Stimulated activated CD8-positive, alpha-beta memory T cell treated with anti-CD3 and anti-CD28 coated beads, Interleukin-12 subunit alpha, Interleukin-12 subunit beta, amount 100 ng/mL, for 24 hours (primary cell): ENCODE data around the gene TTC29.
A peak's percentile ranks its signal among the peaks of the same experiment; 100 is the strongest.

Source experiments
- DNase-seq: peaks from one replicate; pipeline ENCODE4 v3.0.0-alpha.2; 2020; ENCODE audit errors: extremely low read depth

TTC29 gene, protein sequence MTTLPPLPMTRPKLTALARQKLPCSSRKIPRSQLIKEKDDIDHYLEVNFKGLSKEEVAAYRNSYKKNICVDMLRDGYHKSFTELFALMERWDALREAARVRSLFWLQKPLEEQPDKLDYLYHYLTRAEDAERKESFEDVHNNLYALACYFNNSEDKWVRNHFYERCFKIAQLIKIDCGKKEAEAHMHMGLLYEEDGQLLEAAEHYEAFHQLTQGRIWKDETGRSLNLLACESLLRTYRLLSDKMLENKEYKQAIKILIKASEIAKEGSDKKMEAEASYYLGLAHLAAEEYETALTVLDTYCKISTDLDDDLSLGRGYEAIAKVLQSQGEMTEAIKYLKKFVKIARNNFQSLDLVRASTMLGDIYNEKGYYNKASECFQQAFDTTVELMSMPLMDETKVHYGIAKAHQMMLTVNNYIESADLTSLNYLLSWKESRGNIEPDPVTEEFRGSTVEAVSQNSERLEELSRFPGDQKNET

DNA sequence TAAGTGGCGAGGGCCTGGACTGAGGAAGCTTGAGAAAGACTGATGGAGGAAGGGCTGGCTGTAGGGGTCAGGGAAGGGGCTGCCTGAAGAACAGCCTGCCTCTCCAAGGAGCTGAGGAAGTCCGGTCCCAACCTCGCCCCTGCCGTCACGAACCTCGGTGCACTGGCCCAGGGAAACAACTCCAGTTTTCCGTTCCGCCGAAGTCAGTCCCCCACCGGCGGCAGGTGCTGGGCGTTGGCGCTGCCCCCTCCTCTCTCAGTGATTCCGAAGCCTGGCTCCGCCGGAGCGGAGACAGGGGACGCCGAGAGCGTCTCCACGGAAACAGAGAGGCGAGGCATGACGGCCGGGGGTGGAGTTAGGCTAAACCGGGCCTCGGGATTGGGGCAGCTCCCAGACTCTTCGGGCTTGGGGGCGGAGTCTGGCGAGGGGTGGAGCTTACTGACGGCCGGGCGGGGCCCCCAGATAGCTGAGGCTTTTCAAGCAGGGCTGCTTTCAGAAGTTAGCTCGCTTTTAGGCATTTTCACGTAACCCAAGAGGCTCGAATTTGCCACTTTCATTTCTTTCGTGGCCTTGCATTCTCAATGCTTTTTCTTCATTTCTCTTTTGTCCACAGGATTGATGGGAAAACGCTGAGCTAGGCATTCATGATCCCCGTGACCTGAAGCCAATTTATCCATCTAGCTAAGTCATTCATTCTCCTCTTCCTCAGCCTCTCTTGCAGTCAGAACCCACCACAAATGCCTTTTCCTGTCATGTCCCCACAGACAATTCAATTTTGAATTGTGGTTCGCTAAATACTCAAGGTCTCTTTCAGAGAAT is at the start of gene TTC29:
Gene TTC29 (minus strand): TSS at position 309 of the 819 bp plus-strand sequence. CDS start 5,969 bp downstream, outside the sequence.
- peak; percentile 64 for DNase-seq

- DNase-seq, result no peak
These were observed 36.0 kb upstream of the TTC29 start for GRCh38 chr4:146981651-146982050.

DNA sequence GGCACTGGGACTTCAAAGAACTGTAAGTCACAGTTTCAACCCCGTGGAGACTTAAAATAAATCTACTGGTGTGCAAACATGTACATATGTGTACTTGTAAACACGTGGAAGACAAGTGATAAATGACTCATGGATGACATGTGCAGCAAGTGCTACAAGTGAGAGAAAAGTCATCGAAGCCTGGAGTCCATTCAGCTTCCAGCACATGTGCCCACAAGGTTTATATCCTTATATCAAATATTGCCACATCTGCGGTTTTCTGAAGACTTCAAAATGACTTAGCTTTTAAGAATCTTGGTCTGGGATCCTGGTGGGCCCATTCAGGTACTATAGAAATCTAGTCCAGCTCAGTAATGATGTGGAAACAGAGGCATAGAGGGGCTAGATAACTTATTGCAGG is 33.0 kb upstream of the TTC29 start:
- no peak for DNase-seq

GRCh38 chr4:146976145-146976544 is 30.5 kb upstream of the TTC29 start:
- DNase-seq, result no peak

- no peak for DNase-seq
These were observed 29.9 kb upstream of the TTC29 start for GRCh38 chr4:146975527-146975926.

DNA sequence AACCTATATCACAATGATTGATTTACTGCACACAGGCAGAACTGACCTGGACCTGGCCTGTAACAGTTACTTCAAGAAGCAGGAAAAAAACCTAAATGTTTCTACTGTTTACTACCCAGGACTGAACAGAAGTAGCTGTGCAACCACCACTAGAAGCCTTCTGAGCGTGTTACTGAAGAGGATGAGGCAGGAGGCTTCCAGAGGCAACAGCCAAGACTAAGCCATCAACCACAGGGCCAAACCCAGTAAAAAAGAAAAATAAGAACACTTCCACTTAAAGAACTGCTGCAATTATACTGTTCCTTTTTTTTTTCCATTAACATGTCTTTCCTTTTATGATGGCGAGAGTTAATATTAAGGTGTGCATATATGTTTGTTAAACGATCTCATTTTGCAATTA is 29.4 kb upstream of the TTC29 start:
- DNase-seq, result no peak

GRCh38 chr4:146972036-146972435 is 26.4 kb upstream of the TTC29 start:
- DNase-seq, result no peak

DNA sequence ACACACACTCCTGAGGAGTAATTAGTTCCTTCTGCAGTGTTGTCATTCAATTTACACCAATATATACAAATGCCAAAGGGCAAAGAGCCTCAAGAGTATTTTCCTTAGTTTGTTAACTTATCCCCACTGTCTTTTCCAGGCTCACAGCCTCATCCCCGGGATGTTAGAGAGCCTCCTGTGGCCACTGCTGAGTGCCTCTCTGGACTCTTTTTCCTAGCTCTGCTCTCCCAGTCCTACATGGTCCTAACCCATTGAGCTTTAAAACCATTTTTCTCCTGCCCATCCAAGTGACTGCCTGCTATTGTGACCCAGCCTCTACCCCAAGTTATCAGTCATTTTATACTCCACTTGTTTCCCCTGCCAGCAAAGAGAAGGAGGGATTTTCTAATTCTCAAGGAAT is 23.5 kb upstream of the TTC29 start:
- no peak for DNase-seq

DNA sequence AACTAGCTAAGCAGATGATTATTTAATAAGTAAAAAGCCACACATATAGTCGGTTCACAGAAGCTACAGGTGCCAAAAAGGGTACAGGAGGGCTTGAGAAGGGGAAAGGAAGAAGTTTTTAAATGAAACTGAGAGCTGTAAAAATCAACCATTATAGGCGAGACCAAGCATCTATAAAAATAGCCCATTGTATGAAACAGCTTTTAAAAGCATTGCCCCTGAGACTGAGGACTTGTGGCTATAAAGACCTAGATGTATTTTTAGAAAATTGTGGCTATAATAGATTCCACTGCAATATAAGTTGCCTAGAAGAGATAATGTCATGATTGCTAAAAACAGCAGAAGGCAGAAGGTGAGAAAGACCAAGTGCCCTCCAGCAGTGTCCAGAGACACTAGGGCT is 15.0 kb upstream of the TTC29 start:
- DNase-seq, result no peak

DNA sequence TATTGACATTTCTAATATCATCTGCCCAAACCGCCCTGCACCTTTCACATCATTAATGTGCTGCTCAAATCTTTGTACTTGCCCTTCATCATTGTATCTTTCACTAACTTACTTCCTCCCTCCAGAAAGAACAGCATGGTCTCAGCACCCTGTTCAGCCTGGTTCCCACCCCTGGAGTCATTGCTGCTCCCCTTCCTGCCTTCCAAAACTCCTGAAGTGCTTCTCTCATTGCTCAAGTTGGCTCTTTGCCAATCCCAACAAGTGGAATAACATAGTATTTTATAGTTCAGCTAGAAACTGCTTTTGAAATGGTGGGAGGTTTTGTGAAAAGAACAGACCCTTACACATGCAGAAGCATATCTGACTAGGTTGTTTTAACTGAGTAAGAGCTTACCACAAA is 14.0 kb upstream of the TTC29 start:
- no peak for DNase-seq

GRCh38 chr4:146957237-146957636 is 11.6 kb upstream of the TTC29 start:
- DNase-seq, result no peak

GRCh38 chr4:146952896-146953295 is 7.2 kb upstream of the TTC29 start:
- DNase-seq, result no peak

GRCh38 chr4:146949559-146949958 is 3.9 kb upstream of the TTC29 start:
- DNase-seq, result no peak

- no peak for DNase-seq
These were observed 1.8 kb downstream of the TTC29 start for GRCh38 chr4:146943691-146944375.

DNA sequence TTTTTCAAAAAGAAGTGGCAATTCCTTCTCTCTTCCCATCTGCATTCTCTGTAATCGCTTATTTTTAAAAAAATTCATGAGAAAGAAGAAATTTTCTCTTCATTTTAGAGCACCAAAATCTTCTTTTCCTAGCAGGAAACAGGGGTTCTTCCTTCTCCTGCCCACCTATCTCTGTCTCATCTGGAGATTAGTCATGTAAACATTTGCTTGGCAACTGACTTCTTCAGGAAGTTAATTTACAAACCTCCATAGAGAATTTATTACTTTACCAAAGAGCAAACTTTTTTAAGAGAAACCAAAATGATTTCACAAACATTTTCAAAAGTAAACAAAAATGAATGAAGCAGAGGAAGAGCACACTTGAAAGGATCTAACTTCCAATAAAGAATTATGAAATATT is 13.5 kb downstream of the TTC29 start:
- DNase-seq, result no peak

- no peak for DNase-seq
These were observed 15.0 kb downstream of the TTC29 start for GRCh38 chr4:146930673-146931072.

DNA sequence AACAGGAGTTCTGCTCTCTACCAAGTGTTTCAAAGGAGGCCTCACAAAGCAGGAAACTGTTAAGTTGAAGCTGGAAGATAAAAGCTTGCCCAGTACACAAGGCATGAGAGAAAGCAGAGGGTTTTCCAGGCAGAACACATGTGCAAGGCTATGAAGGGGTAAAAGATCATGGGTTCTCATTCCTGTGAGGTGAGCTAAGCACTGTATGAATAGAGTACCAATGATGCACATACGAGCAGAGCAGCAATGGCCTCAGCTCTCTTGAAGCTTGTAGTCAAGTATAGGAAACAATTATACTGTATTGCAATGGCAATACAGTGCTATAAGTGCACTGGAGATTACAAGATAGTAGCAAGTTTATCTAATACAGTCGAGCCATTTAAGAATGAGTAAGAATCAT is 18.0 kb downstream of the TTC29 start:
- DNase-seq, result no peak

- DNase-seq, result no peak
These were observed 29.1 kb downstream of the TTC29 start for GRCh38 chr4:146916479-146917076.

GRCh38 chr4:146915132-146915531 is 30.5 kb downstream of the TTC29 start:
- DNase-seq, result no peak

DNA sequence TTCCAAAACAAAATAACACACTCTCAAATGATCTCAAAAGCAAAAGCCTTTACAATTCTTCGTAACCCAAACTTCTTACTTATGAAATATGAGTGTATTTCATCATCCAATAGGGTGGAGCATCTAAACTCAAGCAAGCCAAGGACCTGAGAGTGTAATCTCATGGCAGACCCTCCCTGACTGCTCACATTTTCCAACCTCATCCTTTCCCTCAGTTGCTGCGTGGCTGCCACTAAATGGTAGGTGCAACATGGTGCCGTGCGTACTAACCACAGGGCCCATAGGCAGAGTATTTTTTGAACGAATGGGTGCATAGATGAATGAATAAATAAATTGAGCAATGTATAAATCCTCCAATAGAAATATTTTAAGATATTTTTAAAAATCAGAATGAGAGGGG is 45.4 kb downstream of the TTC29 start:
- no peak for DNase-seq

- DNase-seq, result no peak
These were observed 55.4 kb downstream of the TTC29 start for GRCh38 chr4:146890301-146890700.

DNA sequence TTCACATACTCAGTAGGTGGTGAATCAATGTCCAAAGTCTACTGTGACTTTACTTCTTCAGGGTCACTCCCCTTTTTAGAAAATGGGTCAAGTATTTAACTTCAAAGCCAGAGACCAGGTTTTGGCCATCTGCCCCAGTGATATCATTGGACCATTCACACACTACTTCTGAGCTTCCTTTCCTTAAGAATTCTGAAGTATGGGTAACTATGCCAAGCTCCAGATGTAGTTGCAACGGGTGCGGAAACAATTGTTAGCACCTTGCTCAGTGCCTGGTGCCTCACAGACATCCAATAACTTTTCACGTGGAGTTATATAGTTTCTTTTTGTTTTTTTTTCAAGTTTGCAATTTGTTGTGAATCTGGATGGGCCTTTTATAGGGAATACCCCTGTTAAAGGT is 62.6 kb downstream of the TTC29 start:
- DNase-seq, result no peak
